ENCODE data around the gene AHNAK.
"Not testable (repeated sequence)": the region's sequence is repeated elsewhere in the genome, so short reads cannot be mapped to it uniquely, and the experiment has no call there.

AHNAK gene

DNA sequence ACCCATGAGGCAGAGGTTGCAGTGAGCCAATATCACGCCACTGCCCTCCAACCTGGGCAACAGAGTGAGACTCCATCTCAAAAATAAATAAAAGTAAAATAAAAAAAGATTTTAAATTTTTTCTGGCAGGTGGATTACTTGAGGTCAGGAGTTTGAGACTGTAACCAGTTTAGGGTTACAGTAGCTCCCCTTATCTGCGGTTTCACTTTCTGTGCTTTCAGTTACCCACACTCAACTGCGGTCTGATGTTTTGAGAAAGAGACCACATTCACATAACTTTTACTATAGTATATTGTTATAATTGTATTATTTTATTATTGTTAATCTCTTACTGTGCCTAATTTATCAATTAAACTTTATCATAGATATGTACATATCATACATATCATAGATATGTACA is 160.5 kb downstream of the AHNAK start:
- not testable (repeated sequence) for DNase-seq (ENCODE audit: low read depth, low spot score)

DNA sequence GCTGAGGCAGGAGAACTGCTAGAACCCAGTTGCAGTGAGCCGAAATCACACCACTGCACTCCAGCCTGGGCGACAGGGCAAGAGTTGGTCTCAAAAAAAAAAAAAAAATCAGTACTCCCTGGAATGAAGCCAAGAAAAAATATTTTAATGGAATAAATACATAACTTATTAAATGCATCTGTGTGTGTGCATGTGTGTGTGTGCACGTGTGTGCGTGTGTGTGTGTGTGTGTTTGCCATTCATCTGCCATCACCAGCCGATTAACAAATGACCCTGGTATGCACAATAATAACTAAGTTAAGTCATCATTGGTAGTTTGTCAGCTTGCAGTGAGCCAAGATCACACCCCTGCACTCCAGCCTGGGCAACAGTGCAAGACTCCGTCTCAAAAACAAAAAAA is 162.8 kb downstream of the AHNAK start:
- DNase-seq (ENCODE audit: low read depth, low spot score): no peak
